B cell (primary cell): Measurements from ENCODE around the gene TMEM201. TPM values are rescaled to one million over a fixed set of nuclear protein-coding genes. Genes with fewer than 3 reads are reported as not detected.

Source experiments
- ATAC-seq: fragments of 200-7000 bp; cut with Tn5 transposase; one replicate; pipeline ENCODE4 v1.10.0; 2021; ENCODE audit warnings: low read depth, mild to moderate bottlenecking, moderate number of reproducible peaks, moderate library complexity
- CTCF ChIA-PET: fragments of 350-600 bp; sonication (Branson Sonifier 250); formaldehyde crosslinking; loops from one replicate; lab custom pipeline; 2021; ENCODE audit warnings: antibody characterized with exemption, inconsistent platforms; lab: Charles Lee
- POLR2A ChIA-PET: fragments of 350-600 bp; sonication (Branson Sonifier 250); formaldehyde crosslinking; loops from one replicate; lab custom pipeline; 2021; ENCODE audit warnings: antibody characterized with exemption; lab: Charles Lee
- DNase-seq: peaks from one replicate; pipeline ENCODE4 v3.0.0; 2013
- H2AFZ ChIP-seq: 2 replicates; pipeline ENCODE4 v1.6.1; 2012; ENCODE audit warnings: mild to moderate bottlenecking, low read depth, low read length; ENCODE audit not compliant: insufficient read depth, poor library complexity, severe bottlenecking
- H3K27ac ChIP-seq, 2 donors: 1 replicate in 1 of 2; 2 replicates in 1 of 2; pipeline ENCODE4 v1.5.1; 2012 to 2013; ENCODE audit warnings: low read length in 2 of 2, mild to moderate bottlenecking in 2 of 2, moderate library complexity in 1 of 2
- H3K27me3 ChIP-seq, 4 experiments: fragments of 200-600 bp in 1 of 4; sonication (generic) in 1 of 4; replicated peaks in 1 of 4; 1 replicate in 2 of 4; 2 replicates in 2 of 4; pipeline versions ENCODE4 v1.6.1 to v1.7.0; 2013 to 2016; ENCODE audit warnings: low read length in 3 of 4, mild to moderate bottlenecking in 2 of 4, mixed read lengths in 1 of 4, moderate library complexity in 1 of 4; ENCODE audit not compliant: insufficient read depth in 4 of 4, control insufficient read depth in 3 of 4; ENCODE audit errors: control extremely low read depth in 1 of 4
- H3K36me3 ChIP-seq, 2 experiments: replicated peaks in 1 of 2; 1 replicate in 1 of 2; 2 replicates in 1 of 2; pipeline versions ENCODE4 v1.6.1 to v1.7.1; 2013; ENCODE audit warnings: low read length in 1 of 2; ENCODE audit not compliant: insufficient read depth in 2 of 2, control insufficient read depth in 1 of 2; ENCODE audit errors: control extremely low read depth in 1 of 2, extremely low read depth in 1 of 2
- H3K4me1 ChIP-seq, 2 donors: fragments of 200-600 bp in 1 of 2; sonication (generic) in 1 of 2; 1 replicate in 1 of 2; 2 replicates in 1 of 2; pipeline versions ENCODE4 v1.5.1 to v1.6.1; 2013 to 2017; ENCODE audit warnings: low read length in 2 of 2; ENCODE audit not compliant: control insufficient read depth in 2 of 2, insufficient read depth in 2 of 2
- H3K4me2 ChIP-seq: replicated peaks from 2 replicates; pipeline ENCODE3; 2012; ENCODE audit warnings: mild to moderate bottlenecking, low read depth, low read length; ENCODE audit not compliant: poor library complexity, severe bottlenecking
- H3K4me3 ChIP-seq, 5 experiments: fragments of 200-600 bp in 1 of 5; sonication (generic) in 1 of 5; 1 replicate in 3 of 5; 2 replicates in 2 of 5; pipeline versions ENCODE4 v1.5.1 to v1.7.0; 2011 to 2016; ENCODE audit warnings: low read length in 4 of 5, mild to moderate bottlenecking in 4 of 5, low read depth in 2 of 5, control low read depth in 1 of 5, moderate library complexity in 1 of 5; ENCODE audit not compliant: insufficient read depth in 1 of 5; ENCODE audit errors: control extremely low read depth in 1 of 5, extremely low read depth in 1 of 5
- H3K79me2 ChIP-seq: fragments of 200-600 bp; sonication (generic); one replicate; pipeline ENCODE4 v1.6.0; 2016; ENCODE audit warnings: low read length; ENCODE audit not compliant: control insufficient read depth, insufficient read depth
- H3K9ac ChIP-seq: fragments of 200-600 bp; sonication (generic); 2 replicates; pipeline ENCODE4 v1.6.1; 2017; ENCODE audit warnings: mild to moderate bottlenecking, low read length, moderate library complexity
- H3K9me3 ChIP-seq, 3 donors: one replicate each; pipeline versions ENCODE4 v1.6.1 to v1.7.1; 2013; ENCODE audit warnings: low read length in 2 of 3; ENCODE audit not compliant: control insufficient read depth in 2 of 3, insufficient read depth in 1 of 3; ENCODE audit errors: control extremely low read depth in 1 of 3
- H4K20me1 ChIP-seq: 2 replicates; pipeline ENCODE4 v1.6.0; 2012; ENCODE audit warnings: mild to moderate bottlenecking, low read length; ENCODE audit not compliant: insufficient read depth, control insufficient read depth, poor library complexity, severe bottlenecking
- H3K27ac Mint-ChIP-seq: one replicate; pipeline ENCODE4 v1.8.0; 2021; ENCODE audit warnings: mixed read lengths
- H3K27me3 Mint-ChIP-seq: one replicate; pipeline ENCODE4 v1.8.0; 2021; ENCODE audit warnings: mixed read lengths
- H3K4me1 Mint-ChIP-seq: one replicate; pipeline ENCODE4 v1.8.0; 2021; ENCODE audit warnings: mixed read lengths
- H3K4me3 Mint-ChIP-seq: one replicate; pipeline ENCODE4 v1.8.0; 2021; ENCODE audit warnings: mixed read lengths
- H3K9me3 Mint-ChIP-seq: one replicate; pipeline ENCODE4 v1.8.0; 2022; ENCODE audit warnings: mixed read lengths; ENCODE audit not compliant: insufficient read depth
- EZH2 ChIP-seq: IDR thresholded peaks from 2 replicates; pipeline ENCODE4 v1.6.1; 2012; ENCODE audit warnings: borderline replicate concordance, low read depth, mild to moderate bottlenecking, moderate library complexity, low read length; ENCODE audit not compliant: insufficient read depth, poor library complexity, severe bottlenecking
- WGBS: methylation state at CpG from one replicate; pipeline ENCODE4 v1.1.5; 2013; ENCODE audit warnings: missing lambda C conversion rate; ENCODE audit not compliant: insufficient coverage; 5-methylcytosine and 5-hydroxymethylcytosine counted together
- intact Hi-C: fragments of 100-400 bp; cut with micrococcal nuclease; formaldehyde crosslinking; loops from one replicate; pipeline ENCODE4 v1.10.0; 2022
- polyA plus RNA-seq: library from polyadenylated mRNA; depleted of rRNA; stranded (reverse); fragments of >200 nt; gene quantifications from 2 replicates; pipeline ENCODE4 v1.2.3, GENCODE V29; 2012
- total RNA-seq, 2 donors: library from RNA; stranded (reverse); fragments of 120-200 nt in 1 of 2; gene quantifications; 1 replicate in 1 of 2; 2 replicates in 1 of 2; pipeline versions ENCODE4 v1.2.3 to v1.2.4, GENCODE V29; 2013 to 2022
- TF ChIP-seq, protein P1 (sequence below): fragments of 200-600 bp; IDR thresholded peaks from one replicate; pipeline ENCODE4 v1.8.0; 2022; ENCODE audit warnings: antibody characterized with exemption, mild to moderate bottlenecking

The TMEM201 gene
- total and polyA plus RNA-seq, 2 donors (not counting 1 experiment from before 2014, with no cell fraction given), result 6.5 to 9.1 TPM

DNA sequence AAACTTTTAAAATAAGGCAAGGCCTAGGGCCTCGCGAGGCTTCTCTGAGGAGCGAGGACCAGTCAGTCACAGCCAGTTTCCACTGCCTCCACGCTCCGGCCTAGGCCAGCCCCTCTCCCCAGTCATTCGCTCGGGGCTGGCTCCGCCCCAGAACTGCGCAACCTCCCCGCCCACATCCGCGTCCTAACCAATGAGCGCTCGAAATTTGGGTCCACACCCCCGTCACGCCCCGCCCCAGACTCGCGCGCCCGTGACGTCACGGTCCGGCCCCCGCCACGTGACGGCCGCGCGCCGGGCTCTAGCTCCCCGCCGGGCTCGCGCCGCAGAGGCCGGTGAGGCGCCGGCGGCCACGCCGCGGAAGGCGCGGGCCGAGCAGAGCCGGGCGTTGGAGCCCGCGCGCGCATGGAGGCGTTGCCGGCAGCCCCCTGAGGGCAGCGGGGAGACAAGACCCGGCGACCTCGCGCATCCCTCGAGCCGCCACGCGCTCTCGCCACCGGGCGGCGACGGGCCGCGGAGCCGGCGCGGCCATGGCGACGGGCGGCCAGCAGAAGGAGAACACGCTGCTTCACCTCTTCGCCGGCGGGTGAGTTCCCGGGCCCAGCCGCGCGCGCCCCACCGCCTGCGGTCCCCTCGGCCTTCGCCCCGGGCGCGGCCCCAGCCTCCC, 49.4 kb upstream of the TMEM201 start, which contains the start of gene SLC25A33:
TSS of gene SLC25A33 (plus strand) at position 301 of the 664 bp plus-strand sequence. CDS start at position 528, 227 bp downstream.
- CTCF ChIA-PET, result no interaction called here
- no peaks in the 10 kb centered on the region for H3K27me3 ChIP-seq
- no peak for TF ChIP-seq EZH2
- TF ChIP-seq, protein P1, sequence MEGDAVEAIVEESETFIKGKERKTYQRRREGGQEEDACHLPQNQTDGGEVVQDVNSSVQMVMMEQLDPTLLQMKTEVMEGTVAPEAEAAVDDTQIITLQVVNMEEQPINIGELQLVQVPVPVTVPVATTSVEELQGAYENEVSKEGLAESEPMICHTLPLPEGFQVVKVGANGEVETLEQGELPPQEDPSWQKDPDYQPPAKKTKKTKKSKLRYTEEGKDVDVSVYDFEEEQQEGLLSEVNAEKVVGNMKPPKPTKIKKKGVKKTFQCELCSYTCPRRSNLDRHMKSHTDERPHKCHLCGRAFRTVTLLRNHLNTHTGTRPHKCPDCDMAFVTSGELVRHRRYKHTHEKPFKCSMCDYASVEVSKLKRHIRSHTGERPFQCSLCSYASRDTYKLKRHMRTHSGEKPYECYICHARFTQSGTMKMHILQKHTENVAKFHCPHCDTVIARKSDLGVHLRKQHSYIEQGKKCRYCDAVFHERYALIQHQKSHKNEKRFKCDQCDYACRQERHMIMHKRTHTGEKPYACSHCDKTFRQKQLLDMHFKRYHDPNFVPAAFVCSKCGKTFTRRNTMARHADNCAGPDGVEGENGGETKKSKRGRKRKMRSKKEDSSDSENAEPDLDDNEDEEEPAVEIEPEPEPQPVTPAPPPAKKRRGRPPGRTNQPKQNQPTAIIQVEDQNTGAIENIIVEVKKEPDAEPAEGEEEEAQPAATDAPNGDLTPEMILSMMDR, result no peak
- H3K27ac ChIP-seq, result peak within 1 kb of the TSS; percentile 78 to 90
- H2AFZ ChIP-seq, result peak within 1 kb of the TSS; percentile 65
- Mint-ChIP-seq H3K4me1 (peaks cover 29% of the 10 kb centered on the region), H3K27me3 (no peaks in the 10 kb centered on the region), H3K9me3 (no peaks in the 10 kb centered on the region), H3K4me3 (peak within 1 kb of the TSS; percentile 97), H3K27ac (peak within 1 kb of the TSS; percentile 98)
- H3K4me1 ChIP-seq, result peaks cover 12 to 16% of the 10 kb centered on the region in 2 donors
- peaks cover 48% of the 10 kb centered on the region for H3K79me2 ChIP-seq
- no peaks in the 10 kb centered on the region for H3K9me3 ChIP-seq
- peak within 1 kb of the TSS; percentile 90 for H3K4me2 ChIP-seq
- intact Hi-C loops, result loop anchor here (1.0 to 5.0 kb wide), 5 partner anchors 44 to 410 kb away; partner anchors contain the start of genes GPR157 and TMEM201
- ATAC-seq (peak; percentile 97), DNase-seq (peak; percentile 99)
- POLR2A ChIA-PET, result interaction anchor here (0.6 kb wide), 1 partner anchor 9 kb away, joined by 4 read pairs; no protein-coding TSS in a partner anchor
- peak within 1 kb of the TSS; percentile 24 to 80 (median 73) for H3K4me3 ChIP-seq
- H3K36me3 ChIP-seq, result no peaks in the 10 kb centered on the region
- peak within 1 kb of the TSS; percentile 78 for H3K9ac ChIP-seq
- whole genome bisulfite sequencing, result under 1% methylated on average over 92 of the region's 92 CpGs
- H4K20me1 ChIP-seq, result peaks cover 31% of the 10 kb centered on the region
